ENCODE results near the gene CNTNAP5. TPM values are rescaled to one million over a fixed set of nuclear protein-coding genes. Genes with fewer than 3 reads are reported as not detected.

Gene CNTNAP5
- total and polyA plus RNA-seq, 2 donors from 2014 or later: 0.50 TPM; not detected in 1

GRCh38 chr2:124774781-124775180, 749.7 kb downstream of the CNTNAP5 start:
- no peaks in the 10 kb centered on the region for H3K36me3 ChIP-seq (ENCODE audit: control insufficient read depth in 2 of 3, insufficient read depth in 3 of 3, low read length in 3 of 3)
- intact Hi-C loops (cut with DNase I): no loop called here
- no peak for FAIRE-seq
- peaks cover 0 to 5% (median 0%) of the 10 kb centered on the region in 3 donors for H3K9me3 ChIP-seq (ENCODE audit: control insufficient read depth in 2 of 3, insufficient read depth in 1 of 3, low read length in 3 of 3)
- no peaks in the 10 kb centered on the region for H3K4me1 ChIP-seq (ENCODE audit: control insufficient read depth in 2 of 3, insufficient read depth in 2 of 3, low read depth in 1 of 3, low read length in 3 of 3)
- no peak overlapping the region for H3K4me3 ChIP-seq (ENCODE audit: low read length in 3 of 3)
- no peaks in the 10 kb centered on the region for H3K27me3 ChIP-seq (ENCODE audit: control insufficient read depth, insufficient read depth, low read length)
- TF ChIP-seq, protein P1, sequence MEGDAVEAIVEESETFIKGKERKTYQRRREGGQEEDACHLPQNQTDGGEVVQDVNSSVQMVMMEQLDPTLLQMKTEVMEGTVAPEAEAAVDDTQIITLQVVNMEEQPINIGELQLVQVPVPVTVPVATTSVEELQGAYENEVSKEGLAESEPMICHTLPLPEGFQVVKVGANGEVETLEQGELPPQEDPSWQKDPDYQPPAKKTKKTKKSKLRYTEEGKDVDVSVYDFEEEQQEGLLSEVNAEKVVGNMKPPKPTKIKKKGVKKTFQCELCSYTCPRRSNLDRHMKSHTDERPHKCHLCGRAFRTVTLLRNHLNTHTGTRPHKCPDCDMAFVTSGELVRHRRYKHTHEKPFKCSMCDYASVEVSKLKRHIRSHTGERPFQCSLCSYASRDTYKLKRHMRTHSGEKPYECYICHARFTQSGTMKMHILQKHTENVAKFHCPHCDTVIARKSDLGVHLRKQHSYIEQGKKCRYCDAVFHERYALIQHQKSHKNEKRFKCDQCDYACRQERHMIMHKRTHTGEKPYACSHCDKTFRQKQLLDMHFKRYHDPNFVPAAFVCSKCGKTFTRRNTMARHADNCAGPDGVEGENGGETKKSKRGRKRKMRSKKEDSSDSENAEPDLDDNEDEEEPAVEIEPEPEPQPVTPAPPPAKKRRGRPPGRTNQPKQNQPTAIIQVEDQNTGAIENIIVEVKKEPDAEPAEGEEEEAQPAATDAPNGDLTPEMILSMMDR (IDR thresholded peaks at IDR 0.05; ENCODE audit: borderline replicate concordance, extremely low read depth, insufficient read depth): no peak
- no peak overlapping the region for H3K9ac ChIP-seq (ENCODE audit: low read length in 3 of 3)
- DNase-seq: no peak
- no peak overlapping the region for H3K27ac ChIP-seq (ENCODE audit: low read depth in 2 of 2, low read length in 2 of 2)

GRCh38 chr2:124776332-124776731, 751.2 kb downstream of the CNTNAP5 start:
- Histone ChIP-seq H3K9me3 (ENCODE audit: control insufficient read depth in 2 of 3, insufficient read depth in 1 of 3, low read length in 3 of 3) (peaks cover 0 to 5% (median 0%) of the 10 kb centered on the region in 3 donors), H3K4me3 (ENCODE audit: low read length in 3 of 3) (no peak overlapping the region), H3K36me3 (ENCODE audit: control insufficient read depth in 2 of 3, insufficient read depth in 3 of 3, low read length in 3 of 3) (no peaks in the 10 kb centered on the region), H3K4me1 (ENCODE audit: control insufficient read depth in 2 of 3, insufficient read depth in 2 of 3, low read depth in 1 of 3, low read length in 3 of 3) (no peaks in the 10 kb centered on the region), H3K9ac (ENCODE audit: low read length in 3 of 3) (no peak overlapping the region), H3K27me3 (ENCODE audit: control insufficient read depth, insufficient read depth, low read length) (no peaks in the 10 kb centered on the region), H3K27ac (ENCODE audit: low read depth in 2 of 2, low read length in 2 of 2) (no peak overlapping the region)
- TF ChIP-seq, protein P1 (IDR thresholded peaks at IDR 0.05; ENCODE audit: borderline replicate concordance, extremely low read depth, insufficient read depth): no peak
- DNase-seq: peak in 1 of 5 donors; percentile 2
- intact Hi-C loops (cut with DNase I): no loop called here
- FAIRE-seq: no peak

GRCh38 chr2:124778076-124778475, 753.0 kb downstream of the CNTNAP5 start:
- Histone ChIP-seq H3K36me3 (ENCODE audit: control insufficient read depth in 2 of 3, insufficient read depth in 3 of 3, low read length in 3 of 3) (no peaks in the 10 kb centered on the region), H3K4me3 (ENCODE audit: low read length in 3 of 3) (no peak overlapping the region), H3K4me1 (ENCODE audit: control insufficient read depth in 2 of 3, insufficient read depth in 2 of 3, low read depth in 1 of 3, low read length in 3 of 3) (no peaks in the 10 kb centered on the region), H3K27ac (ENCODE audit: low read depth in 2 of 2, low read length in 2 of 2) (no peak overlapping the region), H3K9me3 (ENCODE audit: control insufficient read depth in 2 of 3, insufficient read depth in 1 of 3, low read length in 3 of 3) (no peaks in the 10 kb centered on the region), H3K27me3 (ENCODE audit: control insufficient read depth, insufficient read depth, low read length) (no peaks in the 10 kb centered on the region), H3K9ac (ENCODE audit: low read length in 3 of 3) (no peak overlapping the region)
- intact Hi-C loops (cut with DNase I): no loop called here
- TF ChIP-seq, protein P1 (IDR thresholded peaks at IDR 0.05; ENCODE audit: borderline replicate concordance, extremely low read depth, insufficient read depth): no peak
- FAIRE-seq (no peak), DNase-seq (peak in 1 of 5 donors; percentile 48)

GRCh38 chr2:124796647-124797046, 771.6 kb downstream of the CNTNAP5 start:
- H3K27me3 ChIP-seq (ENCODE audit: control insufficient read depth, insufficient read depth, low read length): no peaks in the 10 kb centered on the region
- TF ChIP-seq, protein P1 (IDR thresholded peaks at IDR 0.05; ENCODE audit: borderline replicate concordance, extremely low read depth, insufficient read depth): no peak
- H3K27ac ChIP-seq (ENCODE audit: low read depth in 2 of 2, low read length in 2 of 2): no peak overlapping the region
- FAIRE-seq (no peak), DNase-seq (no peak)
- no peaks in the 10 kb centered on the region for H3K9me3 ChIP-seq (ENCODE audit: control insufficient read depth in 2 of 3, insufficient read depth in 1 of 3, low read length in 3 of 3)
- no peaks in the 10 kb centered on the region for H3K36me3 ChIP-seq (ENCODE audit: control insufficient read depth in 2 of 3, insufficient read depth in 3 of 3, low read length in 3 of 3)
- no peaks in the 10 kb centered on the region for H3K4me1 ChIP-seq (ENCODE audit: control insufficient read depth in 2 of 3, insufficient read depth in 2 of 3, low read depth in 1 of 3, low read length in 3 of 3)
- H3K9ac ChIP-seq (ENCODE audit: low read length in 3 of 3): no peak overlapping the region
- intact Hi-C loops (cut with DNase I): no loop called here
- H3K4me3 ChIP-seq (ENCODE audit: low read length in 3 of 3): no peak overlapping the region
